Glutamatergic neuron (in vitro differentiated cells): ENCODE results near the gene PTK6. TPM values are rescaled to one million over a fixed set of nuclear protein-coding genes. Genes with fewer than 3 reads are reported as not detected.

Source experiments
- DNase-seq: peaks from one replicate; pipeline ENCODE4 v3.0.0; 2022
- H3K27ac Mint-ChIP-seq: one replicate; pipeline ENCODE4 v1.8.0; 2020; ENCODE audit warnings: mild to moderate bottlenecking, mixed read lengths, inconsistent platforms; ENCODE audit not compliant: unreplicated experiment
- H3K27me3 Mint-ChIP-seq: one replicate; pipeline ENCODE4 v1.8.0; 2020; ENCODE audit warnings: mild to moderate bottlenecking, moderate library complexity, mixed read lengths, inconsistent platforms; ENCODE audit not compliant: unreplicated experiment
- H3K36me3 Mint-ChIP-seq: one replicate; pipeline ENCODE4 v1.8.0; 2020; ENCODE audit warnings: mild to moderate bottlenecking, mixed read lengths, inconsistent platforms; ENCODE audit not compliant: unreplicated experiment
- H3K4me1 Mint-ChIP-seq: one replicate; pipeline ENCODE4 v1.8.0; 2020; ENCODE audit warnings: mild to moderate bottlenecking, low read depth, mixed read lengths, inconsistent platforms; ENCODE audit not compliant: unreplicated experiment
- H3K4me3 Mint-ChIP-seq: one replicate; pipeline ENCODE4 v1.8.0; 2020; ENCODE audit warnings: mild to moderate bottlenecking, mixed read lengths, inconsistent platforms; ENCODE audit not compliant: unreplicated experiment
- H3K9me3 Mint-ChIP-seq: one replicate; pipeline ENCODE4 v1.8.0; 2020; ENCODE audit warnings: mild to moderate bottlenecking, moderate library complexity, mixed read lengths, inconsistent platforms; ENCODE audit not compliant: unreplicated experiment
- CTCF ChIP-seq: fragments of 200-600 bp; sonication (generic); IDR thresholded peaks from one replicate; pipeline ENCODE4 v1.5.0; 2021; ENCODE audit not compliant: partially characterized antibody, unreplicated experiment
- total RNA-seq: library from RNA; stranded (reverse); fragmentation: NEBNext Ultra II Directional; extraction: Animal tissue kit (Norgen Biotek cat#: 25700); gene quantifications from one replicate; pipeline ENCODE4 v1.2.1, GENCODE V29; 2021; ENCODE audit not compliant: unreplicated experiment

Gene PTK6
- total RNA-seq, 1 donor from 2014 or later, result 0.17 TPM

GRCh38 chr20:63527184-63527583, 10.0 kb downstream of the PTK6 start:
- no peak for DNase-seq
- Mint-ChIP-seq H3K4me1 (peaks cover 11% of the 10 kb centered on the region), H3K27me3 (peaks cover 17% of the 10 kb centered on the region), H3K4me3 (no peak overlapping the region), H3K9me3 (peaks cover 17% of the 10 kb centered on the region), H3K36me3 (peaks cover 3% of the 10 kb centered on the region), H3K27ac (no peak overlapping the region)
- TF ChIP-seq CTCF, result no peak

- peaks cover 14% of the 10 kb centered on the region for H3K27me3 Mint-ChIP-seq
- H3K36me3 Mint-ChIP-seq, result peaks cover 3% of the 10 kb centered on the region
- no peak for TF ChIP-seq CTCF
- H3K4me3 Mint-ChIP-seq, result no peak overlapping the region
- H3K4me1 Mint-ChIP-seq, result peaks cover 7% of the 10 kb centered on the region
- DNase-seq, result no peak
- H3K9me3 Mint-ChIP-seq, result peaks cover 14% of the 10 kb centered on the region
- H3K27ac Mint-ChIP-seq, result no peak overlapping the region
These were observed 11.2 kb downstream of the PTK6 start for GRCh38 chr20:63525971-63526370.

GRCh38 chr20:63525185-63525584, 12.0 kb downstream of the PTK6 start:
- H3K4me1 Mint-ChIP-seq, result peaks cover 7% of the 10 kb centered on the region
- H3K9me3 Mint-ChIP-seq, result peaks cover 14% of the 10 kb centered on the region
- no peak overlapping the region for H3K4me3 Mint-ChIP-seq
- no peak for DNase-seq
- H3K36me3 Mint-ChIP-seq, result peaks cover 3% of the 10 kb centered on the region
- H3K27ac Mint-ChIP-seq, result no peak overlapping the region
- peaks cover 14% of the 10 kb centered on the region for H3K27me3 Mint-ChIP-seq
- no peak for TF ChIP-seq CTCF

- TF ChIP-seq CTCF, result no peak
- peak; percentile 18 for DNase-seq
- no peak overlapping the region for H3K27ac Mint-ChIP-seq
These were observed 14.1 kb downstream of the PTK6 start for GRCh38 chr20:63522981-63523611.

GRCh38 chr20:63522091-63522868, 14.9 kb downstream of the PTK6 start:
- no peak for DNase-seq
- H3K4me3 Mint-ChIP-seq, result peak overlapping the region; percentile 91
- H3K9me3 Mint-ChIP-seq, result peaks cover 14% of the 10 kb centered on the region
- peaks cover 3% of the 10 kb centered on the region for H3K36me3 Mint-ChIP-seq
- TF ChIP-seq CTCF, result no peak
- peak overlapping the region; percentile 70 for H3K27ac Mint-ChIP-seq
- peaks cover 18% of the 10 kb centered on the region for H3K27me3 Mint-ChIP-seq
- peaks cover 5% of the 10 kb centered on the region for H3K4me1 Mint-ChIP-seq

More at GRCh38 chr20:63522981-63523611, 14.1 kb downstream of the PTK6 start:
- Mint-ChIP-seq H3K9me3 (peaks cover 14% of the 10 kb centered on the region), H3K4me1 (peaks cover 2% of the 10 kb centered on the region), H3K36me3 (peaks cover 3% of the 10 kb centered on the region), H3K27me3 (peaks cover 14% of the 10 kb centered on the region), H3K4me3 (no peak overlapping the region)
